AG09309 (cell line): ENCODE results near the gene AKT1S1.

Experiments
- DNase-seq: peaks from one replicate; pipeline ENCODE4 v3.0.0-alpha.2; 2010; ENCODE audit warnings: low read depth
- H3K4me3 ChIP-seq: 2 replicates; pipeline ENCODE4 v1.5.1; 2011; ENCODE audit warnings: mild to moderate bottlenecking, low read depth, low read length, moderate library complexity; ENCODE audit not compliant: control insufficient read depth
- CTCF ChIP-seq: IDR thresholded peaks from 2 replicates; pipeline ENCODE4 v1.5.1; 2011; ENCODE audit warnings: mild to moderate bottlenecking, low read depth, low read length, inconsistent platforms; ENCODE audit not compliant: insufficient read depth, control insufficient read depth; ENCODE audit errors: missing control alignments

Gene AKT1S1

GRCh38 chr19:49831592-49831991 lies 45.6 kb downstream of the AKT1S1 start:
- no peak overlapping the region for H3K4me3 ChIP-seq
- no peak for DNase-seq
- TF ChIP-seq CTCF = no peak

GRCh38 chr19:49830766-49831165 lies 46.4 kb downstream of the AKT1S1 start:
- no peak for DNase-seq
- H3K4me3 ChIP-seq = no peak overlapping the region
- TF ChIP-seq CTCF = no peak

DNA sequence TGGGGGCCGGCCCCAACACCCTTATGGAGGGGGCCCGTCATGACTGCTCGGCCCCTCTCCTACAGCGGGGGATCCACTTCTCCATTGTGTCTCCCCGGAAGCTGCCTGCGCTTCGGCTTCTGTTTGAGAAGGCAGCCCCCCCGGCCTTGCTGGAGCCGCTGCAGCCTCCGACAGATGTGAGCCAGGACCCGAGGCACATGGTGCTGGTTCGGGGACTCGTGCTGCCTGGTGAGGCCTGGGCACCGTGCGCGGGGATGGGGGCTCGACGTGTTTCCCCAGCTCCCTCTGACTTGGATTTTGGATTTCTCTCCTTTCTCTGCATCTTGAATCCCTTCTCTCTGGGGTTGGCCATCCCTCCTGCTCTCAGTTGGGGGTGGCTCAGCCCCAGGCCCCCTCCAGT lies 47.4 kb downstream of the AKT1S1 start:
- DNase-seq = no peak
- no peak overlapping the region for H3K4me3 ChIP-seq
- TF ChIP-seq CTCF = no peak

DNA sequence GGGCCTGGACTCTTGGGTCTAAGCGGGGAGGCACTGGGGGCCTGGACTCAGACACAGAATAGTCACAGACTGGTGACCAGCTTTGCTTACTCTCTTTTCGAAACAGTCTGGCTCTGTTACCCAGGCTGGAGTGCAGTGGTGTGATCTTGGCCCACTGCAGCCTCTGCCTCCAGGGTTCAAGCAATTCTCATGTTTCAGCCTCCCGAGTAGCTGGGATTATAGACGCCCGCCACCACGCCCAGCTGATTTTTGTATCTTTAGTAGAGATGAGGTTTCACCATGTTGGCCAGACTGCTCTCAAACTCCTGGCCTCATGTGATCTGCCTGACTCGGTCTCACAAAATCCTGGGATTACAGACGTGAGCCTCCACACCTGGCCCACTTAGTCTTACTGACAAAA lies 48.0 kb downstream of the AKT1S1 start:
- no peak for TF ChIP-seq CTCF
- DNase-seq = no peak
- H3K4me3 ChIP-seq = no peak overlapping the region

- TF ChIP-seq CTCF = no peak
- no peak overlapping the region for H3K4me3 ChIP-seq
Observed at GRCh38 chr19:49827034-49827433, 50.1 kb downstream of the AKT1S1 start.

DNA sequence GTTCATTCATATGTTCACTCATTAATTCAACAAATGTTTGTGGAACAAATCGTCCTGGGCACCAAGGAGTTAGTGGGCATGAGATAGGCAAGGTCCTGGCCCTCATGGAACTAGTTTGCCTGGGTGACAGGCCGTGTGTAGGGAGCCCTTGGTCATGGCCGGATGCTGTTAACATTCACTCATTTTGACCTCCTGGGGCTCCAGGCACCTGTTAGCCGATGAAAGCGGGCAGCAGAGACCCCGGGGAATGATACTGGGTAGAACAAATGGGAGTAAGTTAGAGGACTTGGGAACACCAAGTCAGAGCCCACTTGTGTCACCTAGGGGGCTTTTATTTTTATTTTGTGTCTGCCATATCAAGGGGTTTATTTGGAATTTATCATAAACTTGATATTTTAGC lies 52.5 kb downstream of the AKT1S1 start:
- no peak for DNase-seq
- H3K4me3 ChIP-seq = no peak overlapping the region
- no peak for TF ChIP-seq CTCF

More at GRCh38 chr19:49827034-49827433, 50.1 kb downstream of the AKT1S1 start:
- DNase-seq = no peak

- no peak overlapping the region for H3K4me3 ChIP-seq
- DNase-seq = no peak
- no peak for TF ChIP-seq CTCF
Observed at GRCh38 chr19:49823472-49823871, 53.7 kb downstream of the AKT1S1 start.
